A673 (cell line): ENCODE measurements around the gene FAIM2. TPM values are rescaled to one million over a fixed set of nuclear protein-coding genes. Genes with fewer than 3 reads are reported as not detected.

Source experiments
- BruUV-seq: library from RNA; stranded (reverse); fragments of 400-500 nt; replicated peaks from 2 replicates; lab custom pipeline; 2021; lab: Mats Ljungman, UMichigan
- CTCF ChIA-PET: fragments of 300-600 bp; sonication (Branson Sonifier 250); formaldehyde crosslinking; loops from one replicate; lab custom pipeline; 2022; ENCODE audit warnings: antibody characterized with exemption; lab: Charles Lee
- POLR2A ChIA-PET: fragments of 300-600 bp; sonication (Branson Sonifier 250); formaldehyde crosslinking; loops from one replicate; lab custom pipeline; 2022; ENCODE audit warnings: antibody characterized with exemption; ENCODE audit not compliant: low non-redundant PET; lab: Charles Lee
- DNase-seq: peaks from one replicate; pipeline ENCODE4 v3.0.0-alpha.2; 2015; ENCODE audit warnings: low spot score
- H3K27ac ChIP-seq: fragments of 200-600 bp; sonication (generic); 2 replicates; pipeline ENCODE4 v1.5.1; 2016; ENCODE audit warnings: mixed run types, low read depth, mild to moderate bottlenecking, mixed read lengths, antibody characterized with exemption, low read length; ENCODE audit not compliant: poor library complexity, severe bottlenecking
- H3K27me3 ChIP-seq: fragments of 200-600 bp; sonication (generic); replicated peaks from 2 replicates; pipeline ENCODE4 v1.6.1; 2017; ENCODE audit warnings: mixed run types, low read depth, mild to moderate bottlenecking, mixed read lengths, antibody characterized with exemption, low read length; ENCODE audit not compliant: insufficient read depth, poor library complexity
- H3K36me3 ChIP-seq: fragments of 200-600 bp; sonication (generic); 2 replicates; pipeline ENCODE4 v1.6.1; 2016; ENCODE audit warnings: mixed run types, mild to moderate bottlenecking, mixed read lengths, antibody characterized with exemption, low read length; ENCODE audit not compliant: insufficient read depth, poor library complexity, severe bottlenecking
- H3K4me1 ChIP-seq: fragments of 200-600 bp; sonication (generic); 2 replicates; pipeline ENCODE4 v1.6.1; 2017; ENCODE audit warnings: mixed run types, mild to moderate bottlenecking, mixed read lengths, antibody characterized with exemption, low read length; ENCODE audit not compliant: insufficient read depth, poor library complexity, severe bottlenecking
- H3K4me3 ChIP-seq: fragments of 200-600 bp; sonication (generic); 2 replicates; pipeline ENCODE4 v1.5.1; 2016; ENCODE audit warnings: low read depth, mixed run types, mild to moderate bottlenecking, mixed read lengths, low read length; ENCODE audit not compliant: poor library complexity, severe bottlenecking
- H3K9me3 ChIP-seq: fragments of 200-600 bp; sonication (generic); 2 replicates; pipeline ENCODE4 v1.6.1; 2016; ENCODE audit warnings: mixed run types, low read depth, mild to moderate bottlenecking, mixed read lengths, antibody characterized with exemption, low read length; ENCODE audit not compliant: poor library complexity, severe bottlenecking
- EZH2 ChIP-seq: fragments of 200-600 bp; sonication (generic); IDR thresholded peaks from 2 replicates; pipeline ENCODE4 v1.6.1; 2017; ENCODE audit warnings: borderline replicate concordance, low read depth, mild to moderate bottlenecking, mixed read lengths, antibody characterized with exemption, low read length; ENCODE audit not compliant: poor library complexity, severe bottlenecking
- intact Hi-C: fragments of 100-400 bp; cut with micrococcal nuclease; formaldehyde crosslinking; loops from one replicate; pipeline ENCODE4 v1.10.0; 2022; ENCODE audit not compliant: unreplicated experiment
- total RNA-seq: library from RNA; stranded (reverse); gene quantifications from 2 replicates; pipeline ENCODE4 v1.2.3, GENCODE V29; 2021
- TF ChIP-seq, protein P1 (sequence below): fragments of 300-800, 200-600 bp; sonication (generic); conservative IDR thresholded peaks from 2 replicates; pipeline ENCODE4 v1.5.1; 2017; ENCODE audit warnings: low read depth, mild to moderate bottlenecking, antibody characterized with exemption, low read length, moderate library complexity, mixed read lengths

Gene FAIM2
- total RNA-seq, 1 experiment from 2014 or later = not detected

DNA sequence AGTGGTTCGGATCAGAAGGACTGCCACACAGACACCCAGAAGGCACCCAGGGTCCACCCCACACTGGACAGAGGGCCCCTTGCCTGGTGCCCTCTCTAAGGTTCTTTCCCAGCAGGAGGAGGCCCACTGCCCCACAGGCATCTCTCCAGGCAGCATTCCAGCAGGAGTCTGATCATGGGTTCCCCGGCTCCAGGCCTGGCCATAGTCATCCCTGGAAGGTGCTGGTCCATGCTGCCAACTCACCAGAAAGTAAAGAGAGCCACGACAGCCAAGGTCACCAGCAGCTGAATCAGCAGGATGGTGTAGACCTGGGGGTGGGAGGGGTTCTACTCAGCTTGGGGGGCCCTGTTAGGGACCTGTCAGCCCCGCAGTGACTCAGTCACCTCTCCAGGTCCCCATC, 6.4 kb downstream of the FAIM2 start:
- CTCF ChIA-PET = no interaction called here
- POLR2A ChIA-PET = interaction anchor here (0.5 kb wide), 1 partner anchor 187 kb away, joined by 9 read pairs; no protein-coding TSS in a partner anchor
- Histone ChIP-seq H3K27ac (no peak overlapping the region), H3K4me3 (no peak overlapping the region), H3K9me3 (no peaks in the 10 kb centered on the region), H3K36me3 (no peaks in the 10 kb centered on the region), H3K27me3 (no peaks in the 10 kb centered on the region), H3K4me1 (no peaks in the 10 kb centered on the region)
- TF ChIP-seq EZH2 = no peak
- TF ChIP-seq, protein P1, sequence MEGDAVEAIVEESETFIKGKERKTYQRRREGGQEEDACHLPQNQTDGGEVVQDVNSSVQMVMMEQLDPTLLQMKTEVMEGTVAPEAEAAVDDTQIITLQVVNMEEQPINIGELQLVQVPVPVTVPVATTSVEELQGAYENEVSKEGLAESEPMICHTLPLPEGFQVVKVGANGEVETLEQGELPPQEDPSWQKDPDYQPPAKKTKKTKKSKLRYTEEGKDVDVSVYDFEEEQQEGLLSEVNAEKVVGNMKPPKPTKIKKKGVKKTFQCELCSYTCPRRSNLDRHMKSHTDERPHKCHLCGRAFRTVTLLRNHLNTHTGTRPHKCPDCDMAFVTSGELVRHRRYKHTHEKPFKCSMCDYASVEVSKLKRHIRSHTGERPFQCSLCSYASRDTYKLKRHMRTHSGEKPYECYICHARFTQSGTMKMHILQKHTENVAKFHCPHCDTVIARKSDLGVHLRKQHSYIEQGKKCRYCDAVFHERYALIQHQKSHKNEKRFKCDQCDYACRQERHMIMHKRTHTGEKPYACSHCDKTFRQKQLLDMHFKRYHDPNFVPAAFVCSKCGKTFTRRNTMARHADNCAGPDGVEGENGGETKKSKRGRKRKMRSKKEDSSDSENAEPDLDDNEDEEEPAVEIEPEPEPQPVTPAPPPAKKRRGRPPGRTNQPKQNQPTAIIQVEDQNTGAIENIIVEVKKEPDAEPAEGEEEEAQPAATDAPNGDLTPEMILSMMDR = no peak
- intact Hi-C loops = no loop called here
- BruUV-seq = no TSS peak
- DNase-seq = no peak

GRCh38 chr12:49895773-49896172, 7.9 kb downstream of the FAIM2 start:
- Histone ChIP-seq H3K4me3 (no peak overlapping the region), H3K27me3 (no peaks in the 10 kb centered on the region), H3K36me3 (no peaks in the 10 kb centered on the region), H3K4me1 (no peaks in the 10 kb centered on the region), H3K27ac (no peak overlapping the region), H3K9me3 (no peaks in the 10 kb centered on the region)
- CTCF ChIA-PET = no interaction called here
- intact Hi-C loops = no loop called here
- no peak for DNase-seq
- no peak for TF ChIP-seq EZH2
- TF ChIP-seq, protein P1 = no peak
- POLR2A ChIA-PET = no interaction called here
- BruUV-seq = no TSS peak

GRCh38 chr12:49894751-49895148, 8.9 kb downstream of the FAIM2 start:
- Histone ChIP-seq H3K36me3 (no peaks in the 10 kb centered on the region), H3K4me3 (no peak overlapping the region), H3K4me1 (no peaks in the 10 kb centered on the region), H3K9me3 (no peaks in the 10 kb centered on the region), H3K27ac (no peak overlapping the region), H3K27me3 (no peaks in the 10 kb centered on the region)
- ChIA-PET CTCF (interaction anchor here (1.1 kb wide), 1 partner anchor 51 kb away, joined by 3 read pairs; no protein-coding TSS in a partner anchor), POLR2A (no interaction called here)
- no peak for DNase-seq
- no peak for TF ChIP-seq EZH2
- TF ChIP-seq, protein P1 = no peak
- intact Hi-C loops = no loop called here
- no TSS peak for BruUV-seq
